HuH-7.5 (cell line): ENCODE measurements around the gene RBM15B.

Experiments used
- DNase-seq: peaks from one replicate; pipeline ENCODE4 v3.0.0; 2011; ENCODE audit warnings: low spot score

The RBM15B gene

DNA sequence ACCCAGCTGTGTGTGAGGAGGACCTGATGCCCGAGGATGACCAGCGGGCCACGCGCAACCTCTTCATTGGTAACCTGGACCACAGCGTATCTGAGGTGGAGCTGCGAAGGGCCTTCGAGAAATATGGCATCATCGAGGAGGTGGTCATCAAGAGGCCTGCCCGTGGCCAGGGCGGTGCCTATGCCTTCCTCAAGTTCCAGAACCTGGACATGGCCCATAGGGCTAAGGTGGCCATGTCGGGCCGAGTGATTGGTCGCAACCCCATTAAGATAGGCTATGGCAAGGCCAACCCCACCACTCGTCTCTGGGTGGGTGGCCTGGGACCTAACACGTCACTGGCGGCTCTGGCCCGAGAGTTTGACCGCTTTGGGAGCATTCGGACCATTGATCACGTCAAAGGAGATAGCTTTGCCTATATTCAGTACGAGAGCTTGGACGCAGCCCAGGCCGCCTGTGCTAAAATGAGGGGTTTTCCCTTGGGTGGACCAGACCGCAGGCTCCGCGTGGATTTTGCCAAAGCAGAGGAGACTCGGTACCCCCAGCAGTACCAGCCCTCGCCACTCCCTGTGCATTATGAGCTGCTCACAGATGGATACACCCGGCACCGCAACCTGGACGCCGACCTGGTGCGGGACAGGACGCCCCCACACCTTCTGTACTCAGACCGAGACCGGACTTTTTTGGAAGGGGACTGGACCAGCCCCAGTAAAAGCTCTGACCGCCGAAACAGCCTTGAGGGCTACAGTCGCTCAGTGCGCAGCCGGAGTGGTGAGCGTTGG, 1.5 kb downstream of the RBM15B start:
- DNase-seq: no peak

DNA sequence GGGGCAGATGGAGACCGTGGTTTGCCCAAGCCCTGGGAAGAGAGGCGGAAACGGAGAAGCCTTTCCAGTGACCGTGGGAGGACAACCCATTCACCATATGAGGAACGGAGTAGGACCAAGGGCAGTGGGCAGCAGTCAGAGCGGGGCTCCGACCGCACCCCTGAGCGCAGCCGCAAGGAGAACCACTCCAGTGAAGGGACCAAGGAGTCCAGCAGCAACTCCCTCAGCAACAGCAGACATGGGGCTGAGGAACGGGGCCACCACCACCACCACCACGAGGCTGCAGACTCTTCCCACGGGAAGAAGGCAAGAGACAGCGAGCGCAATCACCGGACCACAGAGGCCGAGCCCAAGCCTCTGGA, 2.0 kb downstream of the RBM15B start:
- no peak for DNase-seq

- no peak for DNase-seq
Measured at GRCh38 chr3:51393564-51393963, 2.5 kb downstream of the RBM15B start.

DNA sequence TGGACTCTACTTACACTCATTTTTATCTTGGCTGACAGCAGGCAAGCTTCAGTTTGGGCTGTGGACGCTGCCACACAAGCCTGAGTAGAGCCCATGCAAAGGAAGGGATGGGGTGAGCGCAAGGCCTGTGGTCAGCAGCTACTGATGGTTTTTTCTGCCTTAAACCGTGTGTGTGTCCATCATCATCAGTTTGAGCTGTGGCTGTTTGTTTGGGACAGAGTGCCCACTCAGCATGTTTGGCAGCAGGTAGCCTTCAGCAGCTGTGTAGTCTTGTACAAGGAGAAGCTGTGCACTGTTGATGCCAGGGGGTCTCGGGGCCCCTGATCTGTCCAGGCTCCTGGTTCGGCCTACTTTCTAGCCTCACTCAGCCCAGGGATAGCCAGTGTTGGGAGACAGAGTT, 3.5 kb downstream of the RBM15B start:
- no peak for DNase-seq

DNA sequence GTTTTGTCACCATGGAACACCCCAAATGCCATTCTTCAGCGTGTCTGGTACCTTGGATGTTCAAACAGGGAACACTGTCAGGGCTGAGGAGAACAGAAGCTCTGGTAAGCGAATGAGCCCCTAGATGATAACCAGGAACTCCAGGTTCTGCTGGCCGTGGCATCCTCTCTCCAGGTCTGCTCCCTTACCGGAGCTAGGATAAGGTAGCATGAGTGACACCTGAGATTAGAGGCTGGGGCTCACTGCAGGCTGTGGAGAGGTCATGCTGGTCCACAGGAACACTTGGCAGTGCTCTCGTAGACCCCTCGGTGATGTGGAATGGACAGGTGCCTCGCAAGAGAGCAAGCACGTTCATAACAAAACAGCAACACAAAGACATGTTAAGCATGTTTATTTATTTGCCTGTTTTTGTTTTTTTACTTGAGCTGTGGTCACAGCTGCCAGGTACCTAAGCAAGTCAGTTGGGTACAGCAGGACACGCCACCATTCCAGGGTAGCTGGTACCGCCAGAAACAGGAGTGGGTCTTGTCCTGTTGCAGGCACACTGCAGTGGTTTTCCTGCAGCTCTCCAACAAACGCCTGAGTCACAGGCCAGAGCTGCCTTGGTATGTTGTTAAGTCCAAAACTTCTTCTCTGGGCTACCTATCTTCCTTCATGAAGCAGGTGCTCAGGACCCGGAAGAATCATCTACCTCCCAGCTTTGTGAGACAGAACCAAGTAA, 4.6 kb downstream of the RBM15B start:
- no peak for DNase-seq

DNA sequence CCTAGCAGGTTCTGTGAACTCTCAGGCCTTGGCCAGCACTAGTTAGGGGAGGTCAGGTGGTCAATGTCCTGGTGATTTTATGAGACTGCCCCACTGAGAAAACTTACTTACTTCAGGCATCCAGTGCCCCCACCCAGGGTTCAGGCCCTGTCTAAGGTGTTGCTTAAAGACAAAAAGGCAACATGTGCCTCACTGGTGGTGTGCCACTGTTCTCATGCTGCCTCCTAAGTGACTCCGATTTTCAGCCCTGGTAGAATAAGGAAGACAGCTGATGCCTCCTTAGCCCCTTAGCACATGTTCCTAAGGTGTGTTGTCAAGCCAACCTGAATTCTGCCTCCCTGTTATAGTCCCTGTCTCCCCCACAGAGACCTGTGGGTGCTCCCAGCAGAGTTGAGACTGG, 5.3 kb downstream of the RBM15B start:
- no peak for DNase-seq

- no peak for DNase-seq
Measured at GRCh38 chr3:51397392-51397791, 6.3 kb downstream of the RBM15B start.

DNA sequence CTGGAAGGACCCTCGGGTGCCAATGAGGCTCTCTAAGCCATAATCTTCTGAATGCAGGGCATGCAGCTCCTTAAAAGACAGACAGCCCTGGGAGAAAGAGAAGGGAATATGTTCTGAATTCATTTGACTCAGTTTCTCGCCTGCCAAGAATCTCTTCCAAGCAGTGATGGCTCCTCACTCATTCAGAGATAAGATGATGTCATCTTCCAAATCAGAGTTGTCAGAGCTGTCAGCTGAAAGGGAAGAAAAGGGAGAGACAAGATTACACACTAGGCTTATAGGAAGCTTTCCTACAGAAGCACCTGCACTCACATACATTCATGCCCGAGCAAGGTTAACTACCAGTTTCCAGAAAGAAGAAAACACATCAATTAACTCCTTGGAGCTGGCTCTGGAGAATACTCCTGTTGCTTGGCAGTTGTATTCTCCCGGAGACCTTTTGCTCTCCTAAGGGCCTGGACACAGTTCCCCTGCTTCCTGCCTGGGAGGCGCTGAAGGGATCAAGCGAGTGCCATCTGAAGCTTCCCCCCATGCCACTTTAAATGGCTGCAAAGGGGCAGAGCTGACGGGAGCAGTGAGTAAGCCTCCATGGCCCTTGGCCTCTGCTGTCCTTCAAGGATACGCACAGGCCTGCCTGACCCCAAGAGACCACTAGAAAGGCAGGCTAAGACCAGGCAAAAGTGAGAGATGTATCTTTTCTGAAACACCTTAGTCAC, 7.7 kb downstream of the RBM15B start:
- DNase-seq: no peak

GRCh38 chr3:51400166-51400565, 9.1 kb downstream of the RBM15B start:
- DNase-seq: no peak

DNA sequence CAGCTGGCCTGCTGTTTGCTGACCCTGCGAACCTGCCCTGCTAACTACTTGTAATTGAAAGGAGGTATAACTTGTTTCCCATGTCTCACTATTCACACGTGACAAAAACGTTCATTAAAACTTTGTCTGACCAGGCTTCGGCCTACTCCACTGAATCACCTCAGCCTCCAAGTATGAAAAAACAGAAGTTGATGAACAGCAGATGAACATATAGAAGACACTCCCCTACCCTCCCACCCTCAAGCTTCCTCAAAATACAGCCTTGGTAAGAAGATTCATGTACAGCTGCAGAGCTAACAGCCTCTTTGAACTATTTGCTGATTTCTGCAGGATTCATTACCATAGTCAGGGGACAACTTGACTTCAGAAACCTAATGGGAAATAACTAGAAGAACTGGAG, 10.7 kb downstream of the RBM15B start:
- DNase-seq: no peak

- no peak for DNase-seq
Measured at GRCh38 chr3:51403675-51404074, 12.6 kb downstream of the RBM15B start.

GRCh38 chr3:51408021-51408420, 16.9 kb downstream of the RBM15B start:
- no peak for DNase-seq

- no peak for DNase-seq
Measured at GRCh38 chr3:51408813-51409212, 17.7 kb downstream of the RBM15B start.

DNA sequence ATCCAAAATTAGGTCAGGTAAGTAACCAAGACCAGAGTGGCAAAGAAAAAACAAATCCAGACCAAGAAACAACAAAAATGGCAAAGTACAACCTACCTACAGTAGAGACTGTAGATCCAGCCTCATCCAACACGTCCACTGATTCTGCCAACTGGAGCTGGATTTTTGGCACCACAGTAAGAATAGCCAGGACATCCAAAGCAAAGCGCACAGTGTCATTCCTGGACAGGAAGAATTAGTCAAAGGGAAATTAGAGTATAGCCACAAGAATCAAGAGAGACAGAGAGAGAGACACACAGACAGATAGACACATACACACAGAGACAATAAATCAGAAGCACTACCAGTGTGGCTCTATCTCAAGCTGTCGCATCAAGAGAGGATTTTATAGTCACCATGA, 31.1 kb downstream of the RBM15B start:
- DNase-seq: no peak

- DNase-seq: no peak
Measured at GRCh38 chr3:51426921-51427320, 35.8 kb downstream of the RBM15B start.

DNA sequence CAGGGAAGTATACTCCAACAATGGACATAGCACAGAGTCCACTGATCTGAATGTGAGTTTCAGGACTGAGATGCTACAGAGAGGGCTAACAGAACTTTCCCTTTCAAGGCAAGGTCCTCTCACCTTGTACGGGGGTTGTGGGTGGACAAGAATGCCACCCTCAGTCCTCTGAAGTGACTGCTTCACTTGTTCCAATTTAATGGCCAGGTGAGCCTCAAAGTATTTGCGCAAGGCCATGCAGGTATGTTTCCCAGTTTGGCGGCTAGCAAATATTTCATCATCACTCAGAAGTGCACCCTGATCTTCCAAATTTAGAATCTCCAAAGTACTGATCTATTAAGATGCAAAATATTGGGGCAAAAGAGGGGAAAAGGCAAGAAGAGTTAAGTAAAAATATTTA, 38.1 kb downstream of the RBM15B start:
- DNase-seq: no peak

GRCh38 chr3:51434110-51434509, 43.0 kb downstream of the RBM15B start:
- no peak for DNase-seq

- DNase-seq: peak; percentile 27
Measured at GRCh38 chr3:51434746-51435327, 43.8 kb downstream of the RBM15B start.

DNA sequence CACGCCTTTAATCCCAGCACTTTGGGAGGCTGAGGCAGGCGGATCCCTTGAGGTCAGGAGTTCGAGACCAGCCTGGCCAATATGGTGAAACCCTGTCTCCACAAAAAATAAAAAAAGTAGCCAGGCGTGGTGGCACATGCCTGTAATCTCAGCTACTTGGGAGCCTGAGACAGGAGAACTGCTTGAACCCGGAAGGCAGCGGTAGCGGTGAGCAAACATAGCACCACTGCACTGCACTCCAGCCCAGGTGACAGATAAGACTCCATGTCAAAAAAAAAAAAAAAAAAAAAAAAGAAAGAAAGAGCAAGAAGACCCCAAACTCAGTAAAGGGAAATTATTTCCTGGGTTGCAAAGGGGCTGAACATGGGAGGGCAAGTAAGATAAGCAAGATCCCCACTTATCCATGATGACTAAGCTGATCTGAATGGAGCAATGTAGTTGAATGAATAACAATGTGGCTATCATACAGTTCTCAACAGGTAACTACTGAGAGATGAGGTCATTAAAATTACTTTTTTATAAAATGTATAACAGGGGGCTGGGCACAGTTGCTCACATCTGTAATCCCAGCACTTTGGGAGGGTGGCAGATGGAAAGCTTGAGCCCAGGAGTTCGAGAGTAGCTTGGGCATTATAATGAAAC, 46.0 kb downstream of the RBM15B start:
- no peak for DNase-seq

DNA sequence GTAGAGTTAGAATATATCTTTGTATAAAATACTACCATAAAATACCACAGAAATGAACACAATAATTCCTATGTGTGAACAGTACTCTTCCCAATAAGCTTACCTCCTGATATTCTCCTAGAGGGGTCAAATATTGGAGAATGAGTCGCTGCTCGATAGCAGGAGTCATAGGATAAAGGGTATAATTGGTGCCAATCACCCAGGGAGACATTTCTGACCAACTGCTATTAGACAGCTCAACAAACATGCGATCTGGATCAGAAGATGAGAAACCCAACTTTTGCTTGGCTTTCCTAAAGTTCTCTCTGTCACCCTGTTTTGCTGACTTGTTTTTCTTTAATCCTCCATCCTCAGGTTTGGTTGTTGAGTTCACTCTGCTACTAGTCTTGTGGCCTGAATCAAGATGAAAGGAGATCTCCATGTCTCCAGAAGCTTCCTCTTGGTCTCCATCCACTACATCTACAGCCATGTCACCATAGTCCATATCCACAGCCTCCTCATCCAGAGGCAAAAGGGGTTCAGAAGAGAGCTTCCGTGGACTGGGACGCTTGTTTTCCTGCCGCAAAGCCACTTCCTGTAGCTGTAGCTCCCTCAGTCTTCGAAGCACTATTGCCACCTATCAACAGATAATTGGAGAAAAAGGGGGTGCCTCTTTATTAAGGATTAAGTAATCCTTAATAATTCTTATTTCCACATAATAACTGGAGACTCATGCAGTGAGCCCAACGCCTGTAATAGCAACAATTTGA, 50.4 kb downstream of the RBM15B start:
- no peak for DNase-seq

- DNase-seq: no peak
Measured at GRCh38 chr3:51445544-51446280, 54.6 kb downstream of the RBM15B start.
